Transverse colon (tissue), 4 donors: Measurements from ENCODE around the gene MLLT10.

Experiments used
- EP300 ChIP-seq: sonication (generic); formaldehyde crosslinking; IDR thresholded peaks from one replicate; pipeline ENCODE4 v1.6.1; 2017; ENCODE audit warnings: antibody characterized with exemption, low read depth
- POLR2A ChIP-seq: fragments of 450-650 bp; IDR thresholded peaks from one replicate; pipeline ENCODE4 v1.6.1; 2016; ENCODE audit warnings: antibody characterized with exemption, mild to moderate bottlenecking, moderate library complexity
- POLR2AphosphoS5 ChIP-seq, 3 donors: sonication (generic); formaldehyde crosslinking; IDR thresholded peaks; one replicate each; pipeline ENCODE4 v1.6.1; 2016; ENCODE audit warnings: antibody characterized with exemption in 3 of 3
- TF ChIP-seq, protein P1 (sequence below), 5 experiments: fragments of 200-600 bp in 3 of 5; fragments of 450-650 bp in 2 of 5; sonication (generic) in 3 of 5; IDR thresholded peaks; 1 replicate in 2 of 5; 2 replicates in 3 of 5; pipeline ENCODE4 v1.5.1; 2016 to 2017; ENCODE audit warnings: antibody characterized with exemption in 5 of 5, inconsistent platforms in 3 of 5, mild to moderate bottlenecking in 2 of 5, moderate library complexity in 1 of 5

DNA sequence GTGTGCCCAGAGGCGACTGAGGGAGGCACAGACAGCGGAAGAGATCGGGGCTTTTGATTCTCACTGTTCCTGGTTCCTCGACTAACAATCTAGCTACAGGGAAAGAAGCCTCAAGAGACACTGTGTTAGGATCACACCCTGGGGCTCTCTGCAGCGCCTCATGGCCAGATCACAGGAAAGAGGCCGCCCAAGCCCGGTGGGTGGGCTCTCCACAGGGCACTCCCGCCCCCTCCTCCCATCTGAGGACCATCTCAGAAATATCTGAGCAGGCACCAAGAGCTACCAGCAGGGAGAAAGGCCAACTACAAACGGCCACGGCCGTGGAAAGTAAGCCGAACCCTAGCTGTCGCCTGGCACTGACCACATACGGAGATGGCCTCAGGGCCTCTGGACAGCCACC, 224.2 kb downstream of the MLLT10 start:
- TF ChIP-seq, protein P1, sequence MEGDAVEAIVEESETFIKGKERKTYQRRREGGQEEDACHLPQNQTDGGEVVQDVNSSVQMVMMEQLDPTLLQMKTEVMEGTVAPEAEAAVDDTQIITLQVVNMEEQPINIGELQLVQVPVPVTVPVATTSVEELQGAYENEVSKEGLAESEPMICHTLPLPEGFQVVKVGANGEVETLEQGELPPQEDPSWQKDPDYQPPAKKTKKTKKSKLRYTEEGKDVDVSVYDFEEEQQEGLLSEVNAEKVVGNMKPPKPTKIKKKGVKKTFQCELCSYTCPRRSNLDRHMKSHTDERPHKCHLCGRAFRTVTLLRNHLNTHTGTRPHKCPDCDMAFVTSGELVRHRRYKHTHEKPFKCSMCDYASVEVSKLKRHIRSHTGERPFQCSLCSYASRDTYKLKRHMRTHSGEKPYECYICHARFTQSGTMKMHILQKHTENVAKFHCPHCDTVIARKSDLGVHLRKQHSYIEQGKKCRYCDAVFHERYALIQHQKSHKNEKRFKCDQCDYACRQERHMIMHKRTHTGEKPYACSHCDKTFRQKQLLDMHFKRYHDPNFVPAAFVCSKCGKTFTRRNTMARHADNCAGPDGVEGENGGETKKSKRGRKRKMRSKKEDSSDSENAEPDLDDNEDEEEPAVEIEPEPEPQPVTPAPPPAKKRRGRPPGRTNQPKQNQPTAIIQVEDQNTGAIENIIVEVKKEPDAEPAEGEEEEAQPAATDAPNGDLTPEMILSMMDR (IDR thresholded peaks at IDR 0.05): no peak
- TF ChIP-seq POLR2AphosphoS5 (IDR thresholded peaks at IDR 0.05): no peak
- TF ChIP-seq POLR2A: no peak
- TF ChIP-seq EP300: no peak
